HepG2 (cell line): ENCODE measurements around the gene TTC31. TPM values are rescaled to one million over a fixed set of nuclear protein-coding genes. Genes with fewer than 3 reads are reported as not detected.

Experiments
- ADNP ChIP-seq: sonication (generic); formaldehyde crosslinking; IDR thresholded peaks from 2 replicates; pipeline ENCODE4 v1.4.0; 2020; ENCODE audit warnings: missing genetic modification reagents
- FOXP4 ChIP-seq: sonication (generic); formaldehyde crosslinking; IDR thresholded peaks from 2 replicates; pipeline ENCODE4 v1.4.0; 2020; ENCODE audit warnings: missing genetic modification reagents
- GATAD2A ChIP-seq: IDR thresholded peaks from 2 replicates; pipeline ENCODE4 v1.6.1; 2016
- GFI1 ChIP-seq: sonication (generic); formaldehyde crosslinking; IDR thresholded peaks from 2 replicates; pipeline ENCODE4 v1.5.0; 2020; ENCODE audit warnings: missing genetic modification reagents, mild to moderate bottlenecking, borderline replicate concordance
- HNF4A ChIP-seq: sonication (generic); formaldehyde crosslinking; IDR thresholded peaks from 2 replicates; pipeline ENCODE4 v1.4.0; 2020; ENCODE audit warnings: missing genetic modification reagents
- NR2F6 ChIP-seq, 2 experiments: IDR thresholded peaks; 2 replicates each; pipeline ENCODE4 v1.6.1; 2016; ENCODE audit warnings: antibody characterized with exemption in 1 of 2, mild to moderate bottlenecking in 1 of 2
- PRPF4 ChIP-seq: fragments of 200-400 bp; formaldehyde crosslinking; IDR thresholded peaks from 2 replicates; pipeline ENCODE4 v1.6.1; 2016; ENCODE audit warnings: low read length, low read depth; ENCODE audit not compliant: poor library complexity, severe bottlenecking
- STAT6 ChIP-seq: sonication (generic); formaldehyde crosslinking; IDR thresholded peaks from 2 replicates; pipeline ENCODE4 v1.4.0; 2020; ENCODE audit warnings: missing genetic modification reagents, mild to moderate bottlenecking, borderline replicate concordance
- TAF15 ChIP-seq: fragments of 200-400 bp; formaldehyde crosslinking; IDR thresholded peaks from one replicate; pipeline ENCODE4 v1.6.1; 2018; ENCODE audit warnings: mild to moderate bottlenecking, low read depth, low read length; ENCODE audit not compliant: poor library complexity, severe bottlenecking
- THAP9 ChIP-seq: sonication (generic); formaldehyde crosslinking; IDR thresholded peaks from 2 replicates; pipeline ENCODE4; 2020; ENCODE audit warnings: missing genetic modification reagents, mild to moderate bottlenecking, borderline replicate concordance
- WIZ ChIP-seq: sonication (generic); formaldehyde crosslinking; IDR thresholded peaks from 2 replicates; pipeline ENCODE4 v1.5.1; 2020; ENCODE audit warnings: mild to moderate bottlenecking, missing genetic modification reagents
- YEATS4 ChIP-seq: sonication (generic); formaldehyde crosslinking; IDR thresholded peaks from 2 replicates; pipeline ENCODE4 v1.4.0; 2020; ENCODE audit warnings: missing genetic modification reagents, borderline replicate concordance
- ZFP91 ChIP-seq: sonication (generic); formaldehyde crosslinking; IDR thresholded peaks from 2 replicates; pipeline ENCODE4 v1.9.0; 2022; ENCODE audit warnings: missing genetic modification reagents, mild to moderate bottlenecking, borderline replicate concordance
- ZNF350 ChIP-seq: sonication (generic); formaldehyde crosslinking; IDR thresholded peaks from 2 replicates; pipeline ENCODE4 v1.4.0; 2020; ENCODE audit warnings: mild to moderate bottlenecking, low read depth, missing genetic modification reagents, borderline replicate concordance
- ZNF446 ChIP-seq: sonication (generic); formaldehyde crosslinking; IDR thresholded peaks from 2 replicates; pipeline ENCODE4 v1.5.0; 2020; ENCODE audit warnings: mild to moderate bottlenecking, missing genetic modification reagents
- ZNF512 ChIP-seq: sonication (generic); formaldehyde crosslinking; IDR thresholded peaks from 2 replicates; pipeline ENCODE4 v1.4.0; 2020; ENCODE audit warnings: mild to moderate bottlenecking, missing genetic modification reagents
- polyA plus RNA-seq, 8 experiments: library from polyadenylated mRNA; depleted of rRNA in 3 of 8; stranded (reverse) in 7 of 8; unstranded in 1 of 8; fragments of >200 nt; fragmentation: Illumina TruSeq in 4 of 8; extraction: Trizol in 4 of 8; gene quantifications; 2 replicates each; pipeline versions ENCODE4 v1.2.1 to v1.2.3, GENCODE V29; 2011 to 2016; ENCODE audit warnings: low read depth in 4 of 8, missing spikeins in 1 of 8, mixed read lengths in 1 of 8; ENCODE audit not compliant: insufficient read depth in 1 of 8
- total RNA-seq, 5 experiments: library from RNA; depleted of rRNA; stranded (reverse); fragments of >200 nt; fragmentation: Illumina TruSeq; extraction: Trizol; gene quantifications; 2 replicates each; pipeline ENCODE4 v1.2.3, GENCODE V29; 2016; ENCODE audit warnings: low read depth in 1 of 5

Gene TTC31
- total and polyA plus RNA-seq, 2 of the 13 experiments (the other 11 are each of a cell fraction or from before 2014, with no cell fraction given) = 28.3 to 39.5 TPM

- TF ChIP-seq FOXP4 (CRISPR knock-in tag) (peak; percentile 54; the same call in 1 of the 2 replicates), ZNF446 (CRISPR knock-in tag) (no peak), ZNF512 (CRISPR knock-in tag) (0 out of 2 replicates have a peak, but pooled peaks have one; percentile 44), ADNP (CRISPR knock-in tag) (peak; percentile 52; the same call in 1 of the 2 replicates), ZNF350 (CRISPR knock-in tag) (peak; percentile 62), HNF4A (CRISPR knock-in tag) (0 out of 2 replicates have a peak, but pooled peaks have one; percentile 17), TAF15 (no peak), ZFP91 (peak; percentile 50; the same call in 1 of the 2 replicates), GATAD2A (CRISPR knock-in tag) (peak; percentile 48; the same call in 1 of the 2 replicates), YEATS4 (CRISPR knock-in tag) (0 out of 2 replicates have a peak, but pooled peaks have one; percentile 3), WIZ (CRISPR knock-in tag) (no peak), NR2F6 (IDR thresholded peaks at IDR 0.05) (no peak), NR2F6 (CRISPR knock-in tag; IDR thresholded peaks at IDR 0.05) (peak; percentile 7; the same call in 1 of the 2 replicates), STAT6 (CRISPR knock-in tag) (0 out of 2 replicates have a peak, but pooled peaks have one; percentile 11), GFI1 (CRISPR knock-in tag) (peak; percentile 66; the same call in 1 of the 2 replicates), PRPF4 (no peak), THAP9 (CRISPR knock-in tag) (0 out of 2 replicates have a peak, but pooled peaks have one; percentile 31)
These were observed 38.2 kb upstream of the TTC31 start (continued) for GRCh38 chr2:74444498-74445318.
